Measurements from ENCODE around the gene SUSD1.

- TF ChIP-seq CTCF (IDR thresholded peaks at IDR 0.05) (no peak), POLR2A (IDR thresholded peaks at IDR 0.05) (no peak)
These were observed 96.7 kb downstream of the SUSD1 start for GRCh38 chr9:112078432-112078831.
